Daoy (cell line): ENCODE data around the gene MRPL30. TPM values are rescaled to one million over a fixed set of nuclear protein-coding genes. Genes with fewer than 3 reads are reported as not detected.
"Not testable (repeated sequence)": the region's sequence is repeated elsewhere in the genome, so short reads cannot be mapped to it uniquely, and the experiment has no call there.

ENCODE experiments used
- DNase-seq: peaks from one replicate; pipeline ENCODE4 v3.0.0-alpha.2; 2015; ENCODE audit warnings: low read depth
- total RNA-seq: library from RNA; depleted of rRNA; stranded (reverse); fragments of >200 nt; shearing (Covaris generic); gene quantifications from 2 replicates; pipeline ENCODE4 v1.2.3, GENCODE V29; 2014; rRNA removed

The MRPL30 gene
- total RNA-seq, 1 experiment from 2014 or later, result 52.6 TPM

- DNase-seq, result no peak
Observed at GRCh38 chr2:99184811-99185210, 3.8 kb downstream of the MRPL30 start.

GRCh38 chr2:99187011-99187410, 6.0 kb downstream of the MRPL30 start:
- DNase-seq, result no peak

- DNase-seq, result no peak
Observed at GRCh38 chr2:99188357-99188756, 7.4 kb downstream of the MRPL30 start.

- no peak for DNase-seq
Observed at GRCh38 chr2:99190548-99190947, 9.6 kb downstream of the MRPL30 start.

GRCh38 chr2:99192364-99192763, 11.4 kb downstream of the MRPL30 start:
- DNase-seq, result not testable (repeated sequence)

GRCh38 chr2:99198103-99198841, 17.3 kb downstream of the MRPL30 start:
- DNase-seq, result no peak

GRCh38 chr2:99200076-99200800, 19.3 kb downstream of the MRPL30 start:
- no peak for DNase-seq

- DNase-seq, result no peak
Observed at GRCh38 chr2:99201959-99202678, 21.1 kb downstream of the MRPL30 start.

- DNase-seq, result no peak
Observed at GRCh38 chr2:99205491-99205890, 24.5 kb downstream of the MRPL30 start.

- no peak for DNase-seq
Observed at GRCh38 chr2:99216096-99216495, 35.1 kb downstream of the MRPL30 start.

- no peak for DNase-seq
Observed at GRCh38 chr2:99217929-99218501, 37.0 kb downstream of the MRPL30 start.

- not testable (repeated sequence) for DNase-seq
Observed at GRCh38 chr2:99233177-99233576, 52.2 kb downstream of the MRPL30 start.

- no peak for DNase-seq
Observed at GRCh38 chr2:99238599-99238998, 57.6 kb downstream of the MRPL30 start.

- DNase-seq, result no peak
Observed at GRCh38 chr2:99240431-99240830, 59.4 kb downstream of the MRPL30 start.

- DNase-seq, result no peak
Observed at GRCh38 chr2:99242151-99242550, 61.2 kb downstream of the MRPL30 start.

Other genes starting within 250 kb of the MRPL30 start
- gene CRACDL, start 245.0 kb upstream of the MRPL30 start, total RNA-seq, result 0.33 and 1.3 TPM in 2 replicates
- gene C2orf15, start 39.5 kb upstream of the MRPL30 start, total RNA-seq, result 0.11 TPM in 1 of 2 replicates, not detected in the other
- gene TSGA10, start 26.2 kb upstream of the MRPL30 start, total RNA-seq, result 8.2 TPM in 2 replicates
- 7.7 and 13.6 TPM in 2 replicates for gene LIPT1, start 26.2 kb upstream of the MRPL30 start, total RNA-seq
- gene MITD1, start 126 bp upstream of the MRPL30 start, total RNA-seq, result 31.6 and 37.2 TPM in 2 replicates
- not detected in 2 replicates for gene LYG2, start 74.5 kb downstream of the MRPL30 start, total RNA-seq
- not detected in 2 replicates for gene LYG1, start 120.0 kb downstream of the MRPL30 start, total RNA-seq
- gene TXNDC9, start 155.1 kb downstream of the MRPL30 start, total RNA-seq, result 111 and 121 TPM in 2 replicates
- 16.6 and 18.9 TPM in 2 replicates for gene EIF5B, start 156.2 kb downstream of the MRPL30 start, total RNA-seq